Mononuclear cell (primary cell): ENCODE data around the gene GSTA1. TPM values are rescaled to one million over a fixed set of nuclear protein-coding genes. Genes with fewer than 3 reads are reported as not detected.
"Not testable (repeated sequence)": the region's sequence is repeated elsewhere in the genome, so short reads cannot be mapped to it uniquely, and the experiment has no call there.

Experiments
- H3K27me3 ChIP-seq: 2 replicates; pipeline ENCODE4 v1.6.0; 2011; ENCODE audit warnings: low read length, control low read depth; ENCODE audit not compliant: insufficient read depth
- H3K4me1 ChIP-seq: 2 replicates; pipeline ENCODE4 v1.5.1; 2011; ENCODE audit warnings: mild to moderate bottlenecking, low read length, control low read depth; ENCODE audit not compliant: insufficient read depth
- H3K4me3 ChIP-seq: 2 replicates; pipeline ENCODE4 v1.5.1; 2011; ENCODE audit warnings: mild to moderate bottlenecking, low read length, moderate library complexity
- H3K9me3 ChIP-seq: 2 replicates; pipeline ENCODE4 v1.5.1; 2011; ENCODE audit warnings: low read depth, mild to moderate bottlenecking, control low read depth, low read length
- total RNA-seq: library from RNA; depleted of rRNA; stranded (reverse); fragments of >200 nt; gene quantifications from one replicate; pipeline ENCODE4 v1.2.3, GENCODE V29; 2012

The GSTA1 gene
- total RNA-seq, 1 donor, result not detected

DNA sequence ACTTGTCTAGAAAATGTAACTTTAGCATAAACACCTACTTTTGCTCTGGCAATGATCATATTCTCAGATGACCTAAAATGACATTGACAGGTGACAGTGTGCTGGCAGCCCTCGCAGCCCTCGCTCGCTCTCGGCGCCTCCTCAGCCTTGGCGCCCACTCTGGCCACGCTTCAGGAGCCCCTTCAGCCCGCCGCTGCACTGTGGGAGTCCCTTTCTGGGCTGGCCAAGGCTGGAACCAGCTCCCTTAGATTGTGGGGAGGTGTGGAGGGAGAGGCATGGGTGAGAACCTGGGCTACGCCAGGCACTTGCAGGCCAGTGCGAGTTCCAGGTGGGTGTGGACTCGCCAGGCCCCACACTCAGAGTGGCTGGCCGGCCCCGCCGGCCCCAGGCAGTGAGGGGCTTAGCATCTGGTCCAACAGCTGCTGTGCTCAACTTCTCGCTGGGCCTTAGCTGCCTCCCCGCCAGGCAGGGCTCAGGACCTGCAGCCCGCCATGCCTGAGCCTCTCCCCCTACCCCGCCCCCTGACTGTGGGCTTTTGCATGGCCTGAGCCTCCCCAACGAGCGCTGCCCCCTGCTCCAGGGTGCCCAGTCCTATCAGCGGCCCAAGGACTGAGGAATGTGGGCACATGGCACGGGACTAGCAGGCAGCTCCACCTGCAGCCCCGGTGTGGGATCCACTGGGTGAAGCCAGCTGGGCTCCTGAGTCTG lies 17.2 kb downstream of the GSTA1 start:
- Histone ChIP-seq H3K4me1 (no peaks in the 10 kb centered on the region), H3K4me3 (no peak overlapping the region), H3K27me3 (no peaks in the 10 kb centered on the region), H3K9me3 (no peaks in the 10 kb centered on the region)

DNA sequence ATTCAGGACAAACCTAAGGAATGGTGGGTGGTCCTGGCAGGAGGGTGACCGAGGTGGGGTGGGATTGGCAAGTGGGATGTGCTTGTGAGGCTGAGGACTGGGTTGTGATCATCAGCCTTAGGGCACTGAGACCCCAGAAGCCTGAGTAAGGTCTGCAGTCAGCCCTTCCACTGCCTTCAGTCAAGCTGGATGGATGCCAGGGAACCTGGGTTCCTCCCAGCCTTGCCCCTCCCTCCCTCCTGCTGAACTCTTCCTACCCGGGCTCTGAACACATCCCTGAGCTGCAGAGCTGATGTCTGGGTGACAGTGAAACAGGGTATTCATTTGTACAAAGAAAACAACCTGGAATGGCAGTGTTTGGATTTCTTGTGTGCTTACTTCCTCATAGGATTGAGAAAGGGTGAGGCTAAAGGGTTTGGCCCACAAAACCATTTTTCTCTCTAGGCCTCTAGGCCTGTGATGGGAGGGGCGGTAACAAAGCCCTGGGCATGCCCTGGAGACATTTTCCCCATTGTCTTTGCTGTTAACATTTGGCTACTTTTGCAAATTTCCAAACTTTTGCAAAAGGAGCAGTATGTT lies 20.8 kb downstream of the GSTA1 start:
- H3K4me3 ChIP-seq, H3K27me3 ChIP-seq, H3K9me3 ChIP-seq, H3K4me1 ChIP-seq: not testable (repeated sequence)

DNA sequence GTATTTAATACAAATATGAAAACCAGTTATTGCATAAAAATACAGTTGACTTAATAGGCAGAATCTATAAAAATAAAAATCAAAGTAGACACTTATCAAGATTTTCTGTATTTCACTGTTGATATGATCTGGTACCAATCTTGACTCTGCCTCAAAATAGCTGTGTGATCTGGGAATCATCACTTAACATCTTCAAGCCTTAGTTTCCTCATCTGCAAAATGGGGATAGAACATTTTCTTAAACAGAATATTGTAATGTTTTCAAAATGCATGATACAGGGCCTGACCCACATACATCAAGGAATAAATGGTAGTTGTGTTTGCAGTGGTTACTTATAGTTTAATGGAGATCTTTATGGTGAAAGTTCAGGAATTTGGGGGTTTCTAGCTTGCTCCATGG lies 21.4 kb downstream of the GSTA1 start:
- H3K4me3 ChIP-seq, result not testable (repeated sequence)

DNA sequence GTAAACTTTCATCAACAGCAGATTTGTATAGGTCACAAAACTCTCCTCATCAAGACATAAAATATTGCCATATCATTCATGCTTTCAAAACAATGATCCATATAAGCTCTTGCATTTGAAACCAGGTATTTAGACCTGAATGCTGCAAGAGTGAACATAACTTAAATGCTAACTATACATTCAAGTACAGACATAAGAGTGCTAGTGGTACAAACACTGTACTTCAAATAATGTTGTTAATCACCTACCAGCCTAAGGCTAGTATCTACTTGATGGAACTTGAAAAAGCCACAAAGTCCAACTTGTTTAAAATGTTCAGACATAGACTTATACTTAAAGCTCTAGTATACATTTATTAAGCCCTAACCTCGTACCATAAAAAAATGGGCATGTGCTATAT lies 24.4 kb downstream of the GSTA1 start:
- Histone ChIP-seq H3K27me3 (no peaks in the 10 kb centered on the region), H3K4me3 (no peak overlapping the region), H3K4me1 (no peaks in the 10 kb centered on the region), H3K9me3 (no peaks in the 10 kb centered on the region)

More for the DNA sequence above, 21.4 kb downstream of the GSTA1 start:
- not testable (repeated sequence) for H3K4me1 ChIP-seq, H3K9me3 ChIP-seq, H3K27me3 ChIP-seq

DNA sequence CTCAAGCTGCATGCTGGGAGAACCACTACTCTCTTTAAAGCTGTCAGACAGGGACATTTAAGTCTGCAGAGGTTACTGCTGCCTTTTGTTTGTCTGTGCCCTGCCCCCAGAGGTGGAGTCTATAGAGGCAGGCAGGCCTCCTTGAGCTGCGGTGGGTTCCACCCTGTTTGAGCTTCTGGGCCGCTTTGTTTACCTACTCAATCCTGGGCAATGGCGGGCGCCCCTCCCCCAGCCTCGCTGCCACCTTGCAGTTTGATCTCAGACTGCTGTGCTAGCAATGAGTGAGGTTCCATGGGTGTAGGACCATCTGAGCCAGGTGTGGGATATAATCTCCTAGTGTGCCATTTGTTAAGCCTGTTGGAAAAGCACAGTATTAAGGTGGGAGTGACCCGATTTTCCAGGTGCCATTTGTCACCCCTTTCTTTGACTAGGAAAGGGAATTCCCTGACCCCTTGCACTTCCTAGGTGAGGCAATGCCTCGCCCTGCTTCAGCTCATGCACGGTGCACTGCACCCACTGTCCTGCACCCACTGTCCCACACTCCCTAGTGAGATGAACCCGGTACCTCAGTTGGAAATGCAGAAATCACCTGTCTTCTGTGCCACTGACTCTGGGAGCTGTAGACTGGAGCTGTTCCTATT lies 26.8 kb downstream of the GSTA1 start:
- not testable (repeated sequence) for H3K9me3 ChIP-seq, H3K4me3 ChIP-seq, H3K4me1 ChIP-seq, H3K27me3 ChIP-seq

DNA sequence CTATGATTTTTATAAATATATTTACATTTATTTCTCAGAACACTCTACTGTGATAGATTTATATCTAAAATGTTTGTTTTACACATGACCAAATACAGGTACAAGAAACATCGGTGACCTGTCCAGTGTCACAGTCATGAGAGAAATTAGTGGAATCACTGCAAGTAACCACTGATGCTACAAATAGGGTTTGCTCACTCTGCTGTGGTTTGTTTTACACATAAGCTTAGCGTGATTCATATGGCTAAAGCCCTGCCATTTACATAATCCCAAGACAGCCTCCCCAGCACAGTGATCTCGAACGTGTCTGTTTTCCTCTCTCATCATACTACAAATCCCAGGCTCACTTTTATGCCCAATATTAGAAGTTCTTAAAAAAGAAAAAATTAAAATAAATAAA lies 34.2 kb downstream of the GSTA1 start:
- H3K27me3 ChIP-seq, result not testable (repeated sequence)

DNA sequence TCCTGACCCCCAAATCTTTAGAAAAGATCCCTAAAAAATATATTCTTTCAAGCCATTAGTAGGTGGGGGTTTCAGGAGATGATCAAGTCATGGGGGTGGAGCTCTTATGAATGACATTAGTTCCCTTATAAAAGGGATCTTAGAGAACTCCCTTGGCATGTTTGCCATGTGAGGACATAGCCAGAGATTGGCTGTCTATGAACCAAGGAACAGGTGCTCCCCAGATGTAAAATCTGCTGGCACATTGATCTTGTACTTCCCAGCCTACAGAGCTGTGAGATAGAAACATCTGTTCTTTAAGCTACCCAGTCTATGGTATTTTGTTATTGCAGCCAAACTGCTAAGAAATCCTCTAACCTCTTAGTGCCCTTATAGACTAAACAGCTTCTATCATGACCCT lies 36.0 kb downstream of the GSTA1 start:
- H3K27me3 ChIP-seq, result not testable (repeated sequence)

More for the DNA sequence above, 34.2 kb downstream of the GSTA1 start:
- not testable (repeated sequence) for H3K9me3 ChIP-seq, H3K4me3 ChIP-seq, H3K4me1 ChIP-seq

DNA sequence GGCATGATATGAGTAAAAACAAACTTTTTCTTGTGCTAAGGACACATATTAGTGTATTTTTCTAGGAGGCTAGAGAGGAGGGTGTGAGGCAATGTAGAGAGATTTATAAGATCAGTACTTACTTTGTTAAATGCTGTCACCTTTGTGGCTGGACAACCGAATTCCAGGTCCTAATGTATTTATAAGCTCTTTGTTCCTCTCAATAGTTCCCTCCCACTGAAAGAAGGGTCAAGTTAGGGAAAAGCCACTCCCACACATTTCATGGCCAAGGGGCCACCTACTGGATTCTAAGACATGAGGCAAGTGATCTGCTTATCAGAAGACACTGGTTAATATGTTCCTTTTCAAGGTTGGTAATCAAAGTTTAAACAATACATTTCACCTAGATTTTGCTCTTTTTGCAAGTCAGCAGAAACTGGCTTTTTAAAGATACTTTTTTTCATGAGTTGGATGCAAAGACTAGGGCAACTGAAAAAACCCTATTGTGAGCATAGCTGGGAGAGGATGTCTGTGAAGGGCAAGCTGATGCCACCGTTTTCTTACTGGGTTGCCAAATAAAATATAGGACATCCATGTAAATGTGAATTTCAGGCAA lies 40.2 kb downstream of the GSTA1 start, which contains the start of gene GSTA2:
TSS of gene GSTA2 (minus strand) at position 154 of the 595 bp plus-strand sequence. CDS start 5,528 bp downstream, outside the sequence.
- H3K9me3 ChIP-seq, H3K4me3 ChIP-seq, H3K4me1 ChIP-seq, H3K27me3 ChIP-seq: not testable (repeated sequence)

More for the DNA sequence above, 36.0 kb downstream of the GSTA1 start:
- H3K4me3 ChIP-seq, H3K9me3 ChIP-seq, H3K4me1 ChIP-seq: not testable (repeated sequence)

DNA sequence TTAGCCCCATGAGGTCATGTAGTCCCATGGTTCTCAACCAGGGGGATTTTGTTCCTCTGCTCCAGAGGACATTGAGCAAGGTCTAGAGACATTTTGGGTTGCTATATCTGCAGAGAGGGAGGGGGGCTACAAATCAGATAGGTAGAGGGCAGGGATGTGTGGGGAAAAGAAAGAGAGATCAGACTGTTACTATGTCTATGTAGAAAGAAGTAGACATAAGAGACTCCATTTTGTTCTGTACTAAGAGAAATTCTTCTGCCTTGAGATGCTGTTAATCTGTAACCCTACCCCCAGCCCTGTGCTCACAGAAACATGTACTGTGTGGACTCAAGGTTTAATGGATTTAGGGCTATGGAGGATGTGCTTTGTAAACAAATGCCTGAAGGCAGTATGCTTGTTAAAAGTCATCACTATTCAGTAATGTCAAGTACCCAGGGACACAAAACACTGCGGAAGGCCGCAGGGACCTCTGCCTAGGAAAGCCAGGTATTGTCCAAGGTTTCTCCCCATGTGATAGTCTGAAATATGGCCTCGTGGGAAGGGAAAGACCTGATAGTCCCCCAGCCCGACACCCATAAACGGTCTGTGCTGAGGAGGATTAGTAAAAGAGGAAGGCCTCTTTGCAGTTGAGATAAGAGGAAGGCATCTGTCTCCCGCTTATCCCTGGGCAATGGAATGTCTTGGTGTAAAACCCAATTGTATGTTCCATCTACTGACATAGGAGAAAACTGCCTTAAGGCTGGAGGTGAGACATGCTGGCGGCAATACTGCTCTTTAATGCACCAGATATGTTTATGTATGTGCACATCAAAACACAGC lies 41.7 kb downstream of the GSTA1 start:
- H3K27me3 ChIP-seq, H3K9me3 ChIP-seq, H3K4me3 ChIP-seq, H3K4me1 ChIP-seq: not testable (repeated sequence)

DNA sequence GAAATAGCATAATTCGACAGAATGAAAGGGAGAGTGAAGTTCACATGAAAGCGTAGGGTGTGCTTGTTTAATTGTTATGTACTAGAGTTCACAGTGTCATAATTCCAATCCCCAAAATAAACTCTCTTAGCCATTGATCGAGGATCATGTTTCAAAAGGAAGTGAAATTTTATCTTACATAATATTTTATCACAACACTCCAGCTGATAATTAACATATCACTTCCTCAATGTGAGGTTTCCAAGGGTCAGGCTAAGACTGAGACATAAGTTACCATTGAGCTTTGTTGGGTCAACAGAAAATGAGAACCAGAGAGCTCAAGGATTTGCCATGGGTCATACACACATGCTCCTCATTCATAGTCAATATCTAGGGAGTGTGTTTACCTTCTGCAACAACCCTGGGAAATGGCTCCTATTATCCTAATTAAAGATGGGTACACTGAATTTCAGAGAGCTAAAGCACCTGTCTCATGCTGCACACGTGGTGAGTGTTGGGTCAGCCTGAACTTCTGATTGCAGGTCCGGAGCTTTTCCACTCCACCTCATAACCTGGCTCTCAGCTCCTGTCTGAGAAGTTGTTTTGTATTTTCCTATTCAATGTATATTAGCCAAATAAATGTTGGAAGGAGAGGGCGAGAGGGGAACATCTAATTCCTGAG lies 43.4 kb downstream of the GSTA1 start:
- H3K4me1 ChIP-seq, result no peaks in the 10 kb centered on the region
- no peaks in the 10 kb centered on the region for H3K27me3 ChIP-seq
- no peak overlapping the region for H3K4me3 ChIP-seq
- no peaks in the 10 kb centered on the region for H3K9me3 ChIP-seq

DNA sequence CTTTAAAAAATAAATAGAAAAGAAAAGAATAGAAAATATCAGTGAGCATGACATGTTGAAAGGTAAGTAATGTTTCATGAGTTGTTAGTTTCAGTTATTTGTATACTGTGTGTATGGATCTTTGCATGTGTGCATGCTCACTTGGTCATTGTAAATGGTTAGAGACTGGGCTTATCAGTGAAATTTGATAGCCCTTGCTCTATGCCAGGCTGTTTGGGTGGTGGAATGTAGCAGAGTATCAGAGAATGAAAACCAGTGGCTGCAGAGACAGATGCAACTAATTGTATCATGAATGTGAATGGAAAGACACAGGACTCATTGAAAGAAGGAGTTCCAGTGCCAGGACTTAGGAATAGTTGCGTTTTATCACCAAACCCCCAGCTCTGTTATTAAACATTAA lies 44.5 kb downstream of the GSTA1 start:
- no peaks in the 10 kb centered on the region for H3K27me3 ChIP-seq
- H3K4me3 ChIP-seq, result no peak overlapping the region
- no peaks in the 10 kb centered on the region for H3K9me3 ChIP-seq
- H3K4me1 ChIP-seq, result no peaks in the 10 kb centered on the region

DNA sequence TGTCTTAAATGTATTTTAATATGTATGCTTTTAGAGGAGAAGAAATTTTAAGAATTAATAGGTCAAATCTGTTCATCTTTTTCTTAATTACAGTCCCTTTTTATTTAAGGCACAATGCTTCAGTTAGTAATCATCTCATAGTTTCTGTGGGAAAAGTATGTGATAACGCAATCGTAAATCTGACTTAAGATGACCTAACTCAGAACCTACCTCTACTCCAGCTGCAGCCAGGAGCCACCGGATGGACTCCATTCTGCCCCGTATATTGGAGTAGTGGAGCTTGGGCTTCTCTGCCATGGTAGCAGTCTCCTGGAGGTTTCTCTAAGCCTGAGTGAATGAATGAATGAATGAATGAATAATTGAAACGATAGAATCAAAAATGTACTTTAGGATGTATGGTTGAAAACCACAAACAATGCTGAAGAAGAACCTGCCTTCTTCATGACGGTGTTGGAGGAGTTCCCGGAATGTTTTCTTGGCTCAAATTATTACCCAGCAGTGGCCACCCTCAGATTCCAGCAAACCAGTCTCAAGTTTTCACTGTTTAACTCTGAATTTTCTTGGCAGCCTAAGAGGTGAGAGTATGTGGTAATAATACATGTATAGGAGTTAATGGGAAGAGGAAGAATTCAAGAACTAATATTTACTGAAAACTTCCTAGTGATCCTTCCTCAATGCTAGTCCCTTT lies 45.8 kb downstream of the GSTA1 start:
- not testable (repeated sequence) for H3K9me3 ChIP-seq, H3K27me3 ChIP-seq, H3K4me3 ChIP-seq, H3K4me1 ChIP-seq

DNA sequence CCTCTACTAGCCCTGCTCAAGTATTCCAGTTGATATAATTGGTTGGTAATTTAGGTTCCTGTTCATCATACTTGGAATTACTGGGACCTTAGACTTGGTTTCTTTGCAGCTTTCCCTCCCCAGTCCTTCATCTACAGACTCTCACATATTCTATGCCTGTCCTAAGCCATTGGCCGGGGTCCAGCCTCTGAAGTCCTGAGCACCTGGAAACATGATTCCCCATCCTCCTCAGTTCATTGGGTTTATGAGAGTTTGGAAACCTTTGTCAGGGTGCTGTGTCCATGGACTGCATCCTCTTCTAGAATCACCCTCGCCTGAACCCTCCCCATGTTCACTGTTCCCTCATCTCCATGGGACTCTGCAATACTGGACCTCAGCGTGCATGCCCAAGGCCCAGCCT lies 49.2 kb downstream of the GSTA1 start:
- no peaks in the 10 kb centered on the region for H3K27me3 ChIP-seq
- H3K4me1 ChIP-seq, result no peaks in the 10 kb centered on the region
- no peak overlapping the region for H3K4me3 ChIP-seq
- H3K9me3 ChIP-seq, result no peaks in the 10 kb centered on the region

DNA sequence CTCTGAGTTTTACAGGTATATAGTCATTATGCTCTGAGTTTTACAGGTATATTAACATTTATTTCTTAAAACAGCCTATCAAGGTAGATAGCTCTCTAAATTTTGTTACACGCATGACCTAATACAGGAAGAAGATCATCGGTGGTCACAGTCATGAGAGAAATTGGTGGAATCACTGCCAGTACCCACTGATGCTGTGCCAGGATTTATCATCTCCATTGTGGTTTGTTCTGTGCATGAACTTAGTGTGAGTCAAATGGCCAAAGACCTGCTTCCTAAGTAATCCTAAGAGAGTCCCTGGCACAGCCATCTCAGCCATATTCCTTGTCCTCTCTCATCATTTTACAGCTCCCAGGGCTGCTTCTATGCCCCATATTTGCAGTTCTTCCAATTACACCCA lies 50.5 kb downstream of the GSTA1 start:
- not testable (repeated sequence) for H3K27me3 ChIP-seq, H3K9me3 ChIP-seq, H3K4me3 ChIP-seq, H3K4me1 ChIP-seq
